Retinal pigment epithelial cell (primary cell): ENCODE results near the gene CSNK1A1.

ENCODE experiments used
- DNase-seq: peaks from one replicate; pipeline ENCODE4 v3.0.0-alpha.2; 2010; ENCODE audit warnings: low read depth
- H3K4me3 ChIP-seq: 2 replicates; pipeline ENCODE4 v1.5.1; 2011; ENCODE audit warnings: mild to moderate bottlenecking, low read length, control low read depth, moderate library complexity
- CTCF ChIP-seq: conservative IDR thresholded peaks from 2 replicates; pipeline ENCODE4 v1.5.1; 2011; ENCODE audit warnings: low read depth, low read length, control low read depth, inconsistent platforms

The CSNK1A1 gene

DNA sequence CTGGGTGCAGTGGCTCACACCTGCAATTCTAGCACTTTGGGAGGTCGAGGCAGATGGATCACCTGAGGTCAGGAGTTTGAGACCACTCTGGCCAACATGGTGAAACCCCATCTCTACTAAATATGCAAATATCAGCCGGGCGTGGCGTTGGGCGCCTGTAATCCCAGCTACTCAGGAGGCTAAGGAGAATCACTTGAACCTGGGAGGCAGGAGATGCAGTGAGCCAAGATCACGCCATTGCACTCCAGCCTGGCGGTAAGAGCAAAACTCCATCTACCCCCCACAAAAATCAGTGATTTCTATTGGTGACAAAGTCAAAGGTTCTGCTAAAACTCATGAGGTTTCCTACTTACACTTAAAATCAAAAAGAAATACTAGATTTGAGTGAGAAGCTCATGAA, 18.8 kb downstream of the CSNK1A1 start:
- no peak for DNase-seq
- no peak for TF ChIP-seq CTCF
- no peak overlapping the region for H3K4me3 ChIP-seq

DNA sequence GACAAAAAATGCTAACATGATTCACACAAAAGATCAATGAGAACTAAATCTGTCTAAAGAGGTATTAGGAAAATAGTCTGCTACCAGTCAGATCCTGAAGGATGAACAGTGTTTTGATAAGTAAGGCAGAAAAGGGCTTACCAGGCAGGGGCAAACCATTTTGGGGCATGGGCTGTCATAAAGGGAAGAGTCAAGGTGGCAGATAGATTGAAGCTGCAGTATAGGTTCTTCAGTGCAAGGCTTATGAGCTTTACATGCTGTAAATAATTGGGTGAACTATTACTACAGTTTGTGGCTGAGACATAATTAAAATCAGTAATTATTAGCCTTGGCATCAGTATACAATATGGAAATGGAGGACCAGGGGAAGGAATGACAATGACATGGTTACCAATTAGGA, 21.8 kb downstream of the CSNK1A1 start:
- DNase-seq = no peak
- TF ChIP-seq CTCF = no peak
- no peak overlapping the region for H3K4me3 ChIP-seq

DNA sequence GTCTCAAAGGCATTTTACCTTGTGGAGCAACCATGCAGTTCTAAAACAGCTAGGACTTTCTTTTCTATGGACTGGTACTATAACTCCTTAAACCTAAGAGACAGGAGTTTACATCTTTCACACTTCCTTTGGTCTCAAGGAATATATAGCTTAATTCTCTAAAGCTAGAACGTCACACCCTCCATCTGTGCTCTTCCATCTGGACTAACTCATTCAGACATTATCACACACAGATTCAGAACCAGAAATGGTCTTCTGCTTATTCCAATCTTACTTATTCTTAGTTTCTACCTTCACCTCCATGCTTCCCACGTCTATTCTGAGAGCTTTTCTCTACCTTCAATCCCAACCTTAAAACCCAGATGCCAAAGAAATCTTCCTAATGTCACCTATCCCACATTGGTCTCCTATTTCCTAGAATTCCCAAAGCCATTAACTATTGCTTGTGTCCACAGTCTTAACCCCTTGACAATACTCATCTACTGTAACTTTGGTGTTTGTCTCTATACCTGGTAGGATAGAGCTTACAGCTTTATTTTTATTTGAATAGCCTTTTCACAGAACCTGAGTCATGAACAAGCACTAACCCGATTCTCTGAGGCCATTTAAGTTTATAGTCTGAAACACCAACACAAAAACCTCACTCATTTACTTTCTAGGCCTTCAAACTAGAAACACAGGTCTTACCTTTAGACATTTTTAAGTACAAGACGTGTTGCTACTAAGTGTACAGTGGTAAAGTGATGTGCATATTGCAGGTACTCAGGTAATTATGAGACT, 22.8 kb downstream of the CSNK1A1 start:
- DNase-seq = no peak
- H3K4me3 ChIP-seq = no peak overlapping the region
- TF ChIP-seq CTCF = no peak

DNA sequence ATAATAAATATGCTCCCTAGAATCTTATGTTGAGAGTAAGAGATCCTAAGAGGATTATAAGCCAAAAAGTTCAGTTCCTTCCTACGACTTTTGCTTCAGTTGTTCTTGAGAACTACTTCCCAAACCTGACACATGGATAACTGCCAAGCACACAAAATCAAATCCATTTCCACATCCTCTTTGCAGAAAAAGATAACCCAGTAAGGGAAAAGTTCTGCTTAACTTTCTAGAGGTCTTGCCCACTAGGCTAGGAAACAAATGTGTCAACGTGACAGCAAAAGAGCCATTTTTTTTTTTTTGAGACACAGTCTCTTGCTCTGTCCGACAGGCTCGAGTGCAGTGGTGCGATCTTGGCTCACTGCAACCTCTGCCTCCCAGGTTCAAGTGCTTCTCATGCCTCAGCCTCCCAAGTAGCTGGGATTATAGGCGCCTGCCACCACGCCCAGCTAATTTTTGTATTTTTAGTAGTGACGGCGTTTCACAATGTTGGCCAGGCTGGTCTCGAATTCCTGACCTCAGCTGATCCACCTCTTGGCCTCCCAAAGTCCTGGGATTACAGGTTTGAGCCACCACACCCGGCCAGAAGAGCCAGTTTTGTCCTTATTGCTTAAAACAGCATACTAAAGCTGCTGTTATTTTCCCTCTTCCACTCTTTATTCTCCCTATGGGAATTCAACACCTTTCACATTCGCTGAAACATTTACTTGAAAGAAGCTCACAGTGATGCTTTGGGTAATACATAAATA, 24.2 kb downstream of the CSNK1A1 start:
- no peak overlapping the region for H3K4me3 ChIP-seq
- DNase-seq = no peak
- no peak for TF ChIP-seq CTCF

GRCh38 chr5:149521739-149522685, 29.2 kb downstream of the CSNK1A1 start:
- no peak for TF ChIP-seq CTCF
- DNase-seq = no peak
- H3K4me3 ChIP-seq = no peak overlapping the region

DNA sequence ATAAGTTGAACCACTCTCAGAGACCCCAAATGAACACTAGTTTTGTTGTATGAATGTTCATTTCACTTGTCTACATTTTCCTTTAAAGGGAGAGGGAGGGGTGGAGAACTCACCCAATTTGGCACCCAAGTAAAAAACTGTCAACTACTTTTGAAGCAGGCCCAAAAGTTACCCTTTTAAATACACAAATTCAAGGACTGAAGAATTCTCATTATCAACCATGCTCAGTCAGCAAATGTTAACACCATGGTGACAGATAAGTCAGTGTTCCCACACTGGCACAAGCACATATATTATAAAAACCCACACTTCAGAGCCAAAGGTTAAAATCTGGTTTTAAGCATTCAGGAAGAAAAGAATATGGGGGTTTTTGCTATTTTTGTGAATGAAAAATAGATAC, 31.6 kb downstream of the CSNK1A1 start:
- H3K4me3 ChIP-seq = no peak overlapping the region
- no peak for TF ChIP-seq CTCF
- DNase-seq = no peak
